ENCODE measurements around the gene RBM23.

RBM23 gene

DNA sequence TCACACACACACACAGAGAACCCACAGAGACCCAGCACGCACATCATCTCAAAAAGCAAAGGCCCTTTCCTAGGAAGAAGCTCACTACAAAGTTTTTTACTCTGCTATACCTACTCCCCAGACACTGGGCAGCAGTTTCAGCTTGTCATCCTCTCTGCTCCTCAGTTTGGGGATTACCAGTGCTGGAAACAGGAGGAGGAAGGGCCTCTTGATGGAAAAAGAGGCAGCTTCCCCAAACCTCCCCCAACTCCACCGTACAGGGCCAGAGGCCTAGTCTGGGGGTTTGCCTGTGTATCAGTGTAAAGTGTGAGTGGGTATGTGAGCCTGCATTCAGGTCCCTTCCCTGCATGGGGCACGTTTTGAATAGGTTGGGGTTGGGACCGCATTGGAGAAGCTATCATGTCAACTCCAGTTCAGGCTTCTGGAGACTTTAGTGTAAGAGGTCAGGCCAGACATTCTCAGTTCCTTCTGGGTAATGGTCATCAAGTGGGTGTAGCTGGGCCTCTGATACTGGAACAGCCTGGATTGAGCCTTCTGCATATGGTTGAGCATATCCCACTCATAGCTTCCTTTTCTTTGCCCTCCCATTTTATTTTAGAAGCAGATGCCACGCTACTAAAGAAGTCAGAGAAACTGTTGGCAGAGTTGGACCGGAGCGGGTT lies 34.7 kb downstream of the RBM23 start:
- no peaks in the 10 kb centered on the region for H3K9me3 ChIP-seq (replicated peaks; ENCODE audit: low read length)
- H3K4me2 ChIP-seq (ENCODE audit: low read length): no peak overlapping the region
- H3K4me3 ChIP-seq (ENCODE audit: low read length): no peak overlapping the region
- no peak overlapping the region for H3K9ac ChIP-seq (ENCODE audit: low read depth, low read length)
- H3K4me1 ChIP-seq (ENCODE audit: control insufficient read depth, insufficient read depth, low read length): peaks cover 16% of the 10 kb centered on the region
- H3K27me3 ChIP-seq (ENCODE audit: control insufficient read depth, insufficient read depth, low read length): no peaks in the 10 kb centered on the region
- peaks cover 7% of the 10 kb centered on the region for H3K36me3 ChIP-seq (ENCODE audit: insufficient read depth, low read length)

DNA sequence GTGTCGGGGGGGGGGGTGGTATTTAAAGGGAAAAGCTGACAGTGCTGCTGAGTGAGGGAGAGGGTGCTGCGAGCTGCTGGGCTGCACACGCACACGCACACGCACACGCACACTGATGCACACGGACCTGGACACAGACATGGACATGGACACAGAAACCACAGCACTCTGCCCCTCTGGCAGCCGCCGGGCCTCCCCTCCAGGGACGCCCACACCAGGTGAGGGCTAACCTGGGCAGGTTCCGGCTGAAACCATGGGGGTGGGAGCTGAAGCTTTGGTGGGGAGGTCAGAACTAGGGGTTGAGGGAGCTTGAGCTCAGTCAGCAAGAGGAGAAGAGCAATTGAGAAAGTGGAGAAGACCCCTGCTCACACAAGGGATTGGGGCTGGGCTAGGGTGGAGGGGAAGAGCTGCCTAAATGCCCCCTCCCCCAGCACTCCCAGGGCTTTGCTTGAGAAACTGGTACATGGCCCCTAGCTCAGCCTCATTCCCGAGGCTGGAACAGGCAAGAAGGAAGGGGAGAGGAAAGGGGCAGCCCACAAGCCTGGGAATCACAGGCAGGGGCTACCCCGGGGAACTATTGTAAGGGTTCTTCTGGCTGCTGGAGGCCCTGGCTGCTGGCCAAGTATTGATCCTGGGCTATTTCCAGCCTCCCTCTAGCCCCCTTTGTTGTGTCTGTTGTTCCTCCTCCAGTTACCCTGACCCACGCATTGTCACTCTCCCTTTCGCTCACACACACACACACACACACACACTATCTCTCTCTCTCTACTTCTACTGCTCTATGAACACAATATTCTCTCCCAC lies 35.6 kb downstream of the RBM23 start, which contains the start of gene REM2:
Gene REM2 (plus strand): TSS at position 50 of the 804 bp plus-strand sequence. CDS start 66 bp downstream, at position 116.
- H3K9me3 ChIP-seq (replicated peaks; ENCODE audit: low read length): no peaks in the 10 kb centered on the region
- H3K4me3 ChIP-seq (ENCODE audit: low read length): no peak within 1 kb of the TSS
- no peak within 1 kb of the TSS for H3K4me2 ChIP-seq (ENCODE audit: low read length)
- H3K27me3 ChIP-seq (ENCODE audit: control insufficient read depth, insufficient read depth, low read length): no peaks in the 10 kb centered on the region
- peaks cover 16% of the 10 kb centered on the region for H3K4me1 ChIP-seq (ENCODE audit: control insufficient read depth, insufficient read depth, low read length)
- H3K9ac ChIP-seq (ENCODE audit: low read depth, low read length): no peak within 1 kb of the TSS
- peaks cover 14% of the 10 kb centered on the region for H3K36me3 ChIP-seq (ENCODE audit: insufficient read depth, low read length)

DNA sequence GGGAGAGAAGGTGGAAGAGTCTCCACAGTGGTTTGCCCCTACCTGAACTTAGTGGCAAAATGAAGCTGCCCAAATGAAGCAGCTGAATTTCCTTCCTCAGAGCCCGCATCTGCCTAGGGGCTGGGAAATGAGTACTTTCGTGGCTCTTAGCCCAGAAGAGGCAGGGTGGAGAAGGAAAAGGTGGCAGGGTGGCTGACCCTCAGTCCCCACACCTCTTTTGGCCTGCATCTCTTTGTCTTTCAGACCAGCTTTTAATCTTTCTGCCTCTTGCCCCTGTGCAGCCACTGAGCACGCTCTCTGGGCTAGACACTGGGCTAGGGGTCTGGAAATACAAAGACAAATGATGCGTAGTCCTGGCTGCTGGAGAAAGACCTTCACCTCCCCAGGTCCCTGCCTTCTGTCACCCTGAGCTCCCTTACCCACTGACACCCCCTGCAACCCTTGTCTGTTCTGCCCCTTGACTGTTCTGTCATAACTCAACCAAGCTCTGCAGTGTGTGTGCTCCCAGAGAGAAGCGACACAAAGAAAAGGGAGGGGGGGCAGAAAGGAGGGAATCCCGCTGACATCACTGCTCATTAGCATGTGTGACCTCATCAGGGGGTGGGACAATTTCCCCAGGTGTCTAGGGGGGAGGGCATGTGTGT lies 36.3 kb downstream of the RBM23 start:
- H3K9ac ChIP-seq (ENCODE audit: low read depth, low read length): no peak overlapping the region

DNA sequence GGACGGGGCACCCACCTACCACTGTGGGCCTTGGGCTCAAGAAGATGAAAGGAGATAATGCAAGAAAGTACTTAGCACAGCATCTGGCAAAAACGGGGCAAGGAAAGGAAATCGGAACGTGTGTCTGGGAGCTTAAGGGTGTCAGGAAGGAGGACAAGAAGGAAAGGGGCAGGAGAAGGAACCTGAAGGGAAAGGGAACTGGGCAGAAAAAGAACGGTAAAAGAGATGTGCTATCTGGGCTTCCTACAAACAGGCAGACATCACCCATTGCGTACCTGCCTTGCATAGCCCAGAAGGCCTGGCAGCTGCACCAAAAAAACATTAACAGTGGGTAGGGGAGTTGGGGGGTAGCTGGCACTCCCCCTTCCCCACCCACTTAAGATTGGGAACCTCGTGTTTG lies 36.9 kb downstream of the RBM23 start:
- no peaks in the 10 kb centered on the region for H3K9me3 ChIP-seq (replicated peaks; ENCODE audit: low read length)
- H3K27me3 ChIP-seq (ENCODE audit: control insufficient read depth, insufficient read depth, low read length): no peaks in the 10 kb centered on the region
- H3K4me3 ChIP-seq (ENCODE audit: low read length): no peak overlapping the region
- H3K4me2 ChIP-seq (ENCODE audit: low read length): no peak overlapping the region
- H3K9ac ChIP-seq (ENCODE audit: low read depth, low read length): no peak overlapping the region
- H3K4me1 ChIP-seq (ENCODE audit: control insufficient read depth, insufficient read depth, low read length): peaks cover 5% of the 10 kb centered on the region
- H3K36me3 ChIP-seq (ENCODE audit: insufficient read depth, low read length): peaks cover 27% of the 10 kb centered on the region

More for the DNA sequence above, 36.3 kb downstream of the RBM23 start:
- Histone ChIP-seq H3K9me3 (replicated peaks; ENCODE audit: low read length) (no peaks in the 10 kb centered on the region), H3K27me3 (ENCODE audit: control insufficient read depth, insufficient read depth, low read length) (no peaks in the 10 kb centered on the region), H3K36me3 (ENCODE audit: insufficient read depth, low read length) (peaks cover 21% of the 10 kb centered on the region), H3K4me1 (ENCODE audit: control insufficient read depth, insufficient read depth, low read length) (peaks cover 11% of the 10 kb centered on the region), H3K4me3 (ENCODE audit: low read length) (no peak overlapping the region), H3K4me2 (ENCODE audit: low read length) (no peak overlapping the region)

DNA sequence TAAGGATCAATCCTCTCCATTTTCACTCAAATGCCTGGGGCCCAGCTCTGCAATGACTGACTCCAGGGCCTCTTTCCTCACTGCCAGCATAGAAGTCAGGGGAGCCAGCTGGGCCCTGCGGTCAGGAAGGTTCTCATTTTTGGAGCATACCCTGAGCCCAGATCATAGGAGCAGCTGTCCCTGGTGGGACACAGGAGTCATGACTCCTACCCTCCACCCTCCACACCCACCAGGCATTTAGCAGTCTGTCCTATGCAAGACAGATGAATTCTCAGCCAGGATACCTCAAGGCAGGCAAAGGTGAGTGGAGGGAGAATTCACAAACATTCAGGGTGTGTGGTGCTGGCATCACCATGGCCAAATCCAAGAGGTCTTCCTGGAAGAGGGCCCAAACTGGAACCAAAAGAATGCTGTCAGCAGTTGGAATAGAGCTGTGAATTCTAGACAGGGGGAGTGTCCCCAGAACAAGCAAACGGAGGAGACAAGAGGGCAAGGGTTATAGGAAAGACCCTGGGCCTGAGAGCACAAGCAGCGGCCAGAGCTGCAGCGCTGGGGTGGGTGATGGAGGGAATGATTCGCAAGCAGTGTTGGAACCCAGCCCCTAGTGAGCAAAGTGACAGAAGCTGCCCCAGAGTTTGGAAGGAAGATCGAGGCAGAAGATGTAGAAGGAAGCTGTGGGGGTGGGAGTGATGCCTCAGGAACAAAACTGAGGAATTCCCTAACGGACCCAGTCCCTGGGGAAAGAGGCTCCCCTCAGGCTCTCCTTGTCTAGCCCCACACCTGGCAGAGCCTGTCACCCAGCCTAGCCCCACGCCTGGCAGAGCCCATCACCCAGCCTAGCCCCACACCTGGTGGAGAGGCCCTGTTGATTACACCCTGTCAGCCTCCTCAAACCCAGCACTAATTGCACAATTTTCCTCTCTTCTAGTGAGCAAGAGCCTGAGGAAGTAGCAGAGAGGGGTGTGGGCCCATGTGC lies 40.4 kb downstream of the RBM23 start:
- Histone ChIP-seq H3K4me1 (ENCODE audit: control insufficient read depth, insufficient read depth, low read length) (no peaks in the 10 kb centered on the region), H3K9ac (ENCODE audit: low read depth, low read length) (no peak overlapping the region), H3K27me3 (ENCODE audit: control insufficient read depth, insufficient read depth, low read length) (no peaks in the 10 kb centered on the region), H3K36me3 (ENCODE audit: insufficient read depth, low read length) (peaks cover 60% of the 10 kb centered on the region), H3K9me3 (replicated peaks; ENCODE audit: low read length) (no peaks in the 10 kb centered on the region), H3K4me3 (ENCODE audit: low read length) (no peak overlapping the region), H3K4me2 (ENCODE audit: low read length) (no peak overlapping the region)

DNA sequence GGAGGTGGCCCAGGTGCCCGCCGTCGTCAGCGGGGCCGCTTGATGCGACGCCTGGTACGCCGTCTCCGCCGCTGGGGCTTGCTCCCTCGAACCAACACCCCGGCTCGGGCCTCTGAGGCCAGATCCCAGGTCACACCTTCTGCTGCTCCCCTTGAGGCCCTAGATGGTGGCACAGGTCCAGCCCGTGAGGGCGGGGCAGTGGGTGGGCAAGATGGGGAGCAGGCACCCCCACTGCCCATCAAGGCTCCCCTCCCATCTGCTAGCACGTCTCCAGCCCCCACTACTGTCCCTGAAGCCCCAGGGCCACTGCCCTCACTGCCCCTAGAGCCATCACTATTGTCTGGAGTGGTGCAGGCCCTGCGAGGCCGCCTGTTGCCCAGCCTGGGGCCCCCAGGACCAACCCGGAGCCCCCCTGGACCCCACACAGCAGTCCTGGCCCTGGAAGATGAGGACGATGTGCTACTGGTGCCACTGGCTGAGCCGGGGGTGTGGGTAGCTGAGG lies 41.9 kb downstream of the RBM23 start:
- Histone ChIP-seq H3K36me3 (ENCODE audit: insufficient read depth, low read length) (peaks cover 60% of the 10 kb centered on the region), H3K4me1 (ENCODE audit: control insufficient read depth, insufficient read depth, low read length) (peaks cover 6% of the 10 kb centered on the region), H3K4me2 (ENCODE audit: low read length) (no peak overlapping the region), H3K9me3 (replicated peaks; ENCODE audit: low read length) (no peaks in the 10 kb centered on the region), H3K9ac (ENCODE audit: low read depth, low read length) (no peak overlapping the region), H3K27me3 (ENCODE audit: control insufficient read depth, insufficient read depth, low read length) (no peaks in the 10 kb centered on the region), H3K4me3 (ENCODE audit: low read length) (no peak overlapping the region)

DNA sequence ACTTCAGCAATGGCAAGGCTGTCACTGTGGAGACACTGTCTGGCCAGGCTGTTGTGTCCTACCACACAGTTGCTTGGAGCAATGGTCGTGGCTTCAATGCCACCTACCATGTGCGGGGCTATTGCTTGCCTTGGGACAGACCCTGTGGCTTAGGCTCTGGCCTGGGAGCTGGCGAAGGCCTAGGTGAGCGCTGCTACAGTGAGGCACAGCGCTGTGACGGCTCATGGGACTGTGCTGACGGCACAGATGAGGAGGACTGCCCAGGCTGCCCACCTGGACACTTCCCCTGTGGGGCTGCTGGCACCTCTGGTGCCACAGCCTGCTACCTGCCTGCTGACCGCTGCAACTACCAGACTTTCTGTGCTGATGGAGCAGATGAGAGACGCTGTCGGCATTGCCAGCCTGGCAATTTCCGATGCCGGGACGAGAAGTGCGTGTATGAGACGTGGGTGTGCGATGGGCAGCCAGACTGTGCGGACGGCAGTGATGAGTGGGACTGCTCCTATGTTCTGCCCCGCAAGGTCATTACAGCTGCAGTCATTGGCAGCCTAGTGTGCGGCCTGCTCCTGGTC lies 43.1 kb downstream of the RBM23 start:
- Histone ChIP-seq H3K4me2 (ENCODE audit: low read length) (no peak overlapping the region), H3K27me3 (ENCODE audit: control insufficient read depth, insufficient read depth, low read length) (no peaks in the 10 kb centered on the region), H3K9ac (ENCODE audit: low read depth, low read length) (no peak overlapping the region), H3K4me1 (ENCODE audit: control insufficient read depth, insufficient read depth, low read length) (peaks cover 10% of the 10 kb centered on the region), H3K4me3 (ENCODE audit: low read length) (no peak overlapping the region), H3K36me3 (ENCODE audit: insufficient read depth, low read length) (peaks cover 60% of the 10 kb centered on the region), H3K9me3 (replicated peaks; ENCODE audit: low read length) (no peaks in the 10 kb centered on the region)

DNA sequence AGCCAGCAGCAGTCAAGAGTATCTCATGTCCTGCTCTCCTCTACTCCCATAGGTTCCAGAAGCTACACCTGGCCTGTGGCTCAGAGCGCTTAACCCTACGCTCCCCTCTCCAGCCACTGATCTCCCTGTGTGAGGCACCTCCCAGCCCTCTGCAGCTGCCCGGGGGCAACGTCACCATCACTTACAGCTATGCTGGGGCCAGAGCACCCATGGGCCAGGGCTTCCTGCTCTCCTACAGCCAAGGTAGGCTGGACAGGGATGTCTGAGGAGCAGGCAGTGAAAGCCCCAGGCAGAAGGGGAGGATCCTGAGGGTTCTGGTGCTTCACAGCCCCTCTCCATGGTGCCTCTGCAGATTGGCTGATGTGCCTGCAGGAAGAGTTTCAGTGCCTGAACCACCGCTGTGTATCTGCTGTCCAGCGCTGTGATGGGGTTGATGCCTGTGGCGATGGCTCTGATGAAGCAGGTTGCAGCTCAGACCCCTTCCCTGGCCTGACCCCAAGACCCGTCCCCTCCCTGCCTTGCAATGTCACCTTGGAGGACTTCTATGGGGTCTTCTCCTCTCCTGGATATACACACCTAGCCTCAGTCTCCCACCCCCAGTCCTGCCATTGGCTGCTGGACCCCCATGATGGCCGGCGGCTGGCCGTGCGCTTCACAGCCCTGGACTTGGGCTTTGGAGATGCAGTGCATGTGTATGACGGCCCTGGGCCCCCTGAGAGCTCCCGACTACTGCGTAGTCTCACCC lies 43.8 kb downstream of the RBM23 start:
- Histone ChIP-seq H3K4me1 (ENCODE audit: control insufficient read depth, insufficient read depth, low read length) (peaks cover 16% of the 10 kb centered on the region), H3K4me2 (ENCODE audit: low read length) (no peak overlapping the region), H3K4me3 (ENCODE audit: low read length) (no peak overlapping the region), H3K36me3 (ENCODE audit: insufficient read depth, low read length) (peaks cover 60% of the 10 kb centered on the region), H3K9ac (ENCODE audit: low read depth, low read length) (no peak overlapping the region), H3K9me3 (replicated peaks; ENCODE audit: low read length) (no peaks in the 10 kb centered on the region), H3K27me3 (ENCODE audit: control insufficient read depth, insufficient read depth, low read length) (no peaks in the 10 kb centered on the region)

DNA sequence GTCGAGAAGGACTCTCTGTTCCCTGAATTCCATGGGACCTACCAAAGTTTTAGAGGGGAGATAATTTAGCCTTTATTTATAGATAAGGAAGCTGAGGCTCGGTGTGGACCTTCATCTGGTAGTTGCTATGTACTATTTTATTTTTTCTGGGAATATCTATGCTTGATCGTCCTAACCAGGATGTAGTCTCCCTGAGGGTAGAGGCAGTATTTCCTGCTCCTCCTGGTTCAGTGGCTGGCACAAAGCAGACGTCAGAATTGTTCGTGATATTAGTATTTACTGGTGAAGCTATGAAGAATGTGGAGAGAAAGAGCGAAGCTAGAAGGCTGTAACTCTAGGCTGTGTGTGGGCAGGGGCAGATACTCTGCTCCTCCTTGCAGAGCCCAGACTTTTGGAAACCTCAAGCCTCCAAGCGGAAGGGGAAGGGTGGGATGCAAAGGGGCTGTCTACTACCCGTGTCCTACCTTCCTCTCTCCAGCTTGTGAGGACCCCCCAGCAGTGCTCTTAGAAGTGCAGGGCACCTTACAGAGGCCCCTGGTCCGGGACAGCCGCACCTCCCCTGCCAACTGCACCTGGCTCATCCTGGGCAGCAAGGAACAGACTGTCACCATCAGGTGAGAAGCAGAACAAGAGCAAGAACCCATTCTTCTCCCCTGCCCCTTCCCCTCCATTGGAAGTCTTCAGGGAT lies 46.0 kb downstream of the RBM23 start:
- H3K4me1 ChIP-seq (ENCODE audit: control insufficient read depth, insufficient read depth, low read length): peaks cover 16% of the 10 kb centered on the region
- H3K27me3 ChIP-seq (ENCODE audit: control insufficient read depth, insufficient read depth, low read length): no peaks in the 10 kb centered on the region
- H3K36me3 ChIP-seq (ENCODE audit: insufficient read depth, low read length): peaks cover 42% of the 10 kb centered on the region
- H3K9ac ChIP-seq (ENCODE audit: low read depth, low read length): peak overlapping the region; percentile 90
- peak overlapping the region; percentile 96 for H3K4me2 ChIP-seq (ENCODE audit: low read length)
- no peaks in the 10 kb centered on the region for H3K9me3 ChIP-seq (replicated peaks; ENCODE audit: low read length)
- peak overlapping the region; percentile 96 for H3K4me3 ChIP-seq (ENCODE audit: low read length)

All from skeletal muscle satellite cell (primary cell).